ENCODE measurements around the gene DPP10.

DPP10 gene

GRCh38 chr2:114580691-114581090 lies 138.2 kb downstream of the DPP10 start:
- in situ Hi-C loops (cut with MboI; ENCODE audit: low sequenced_read_pairs): no loop called here

GRCh38 chr2:114598329-114598728 lies 155.9 kb downstream of the DPP10 start:
- in situ Hi-C loops (cut with MboI; ENCODE audit: low sequenced_read_pairs): no loop called here

- in situ Hi-C loops (cut with MboI; ENCODE audit: low sequenced_read_pairs): no loop called here
Measured at GRCh38 chr2:114609203-114609602, 166.8 kb downstream of the DPP10 start.

- in situ Hi-C loops (cut with MboI; ENCODE audit: low sequenced_read_pairs): no loop called here
Measured at GRCh38 chr2:114609801-114610200, 167.4 kb downstream of the DPP10 start.

- in situ Hi-C loops (cut with MboI; ENCODE audit: low sequenced_read_pairs): no loop called here
Measured at GRCh38 chr2:114610677-114611076, 168.2 kb downstream of the DPP10 start.

GRCh38 chr2:114614592-114614991 lies 172.2 kb downstream of the DPP10 start:
- in situ Hi-C loops (cut with MboI; ENCODE audit: low sequenced_read_pairs): no loop called here

- in situ Hi-C loops (cut with MboI; ENCODE audit: low sequenced_read_pairs): no loop called here
Measured at GRCh38 chr2:114628481-114628880, 186.0 kb downstream of the DPP10 start.

- in situ Hi-C loops (cut with MboI; ENCODE audit: low sequenced_read_pairs): no loop called here
Measured at GRCh38 chr2:114631146-114631545, 188.7 kb downstream of the DPP10 start.

- in situ Hi-C loops (cut with MboI; ENCODE audit: low sequenced_read_pairs): no loop called here
Measured at GRCh38 chr2:114642166-114642770, 199.8 kb downstream of the DPP10 start.

- in situ Hi-C loops (cut with MboI; ENCODE audit: low sequenced_read_pairs): no loop called here
Measured at GRCh38 chr2:114642988-114643553, 200.6 kb downstream of the DPP10 start.

GRCh38 chr2:114651933-114652332 lies 209.5 kb downstream of the DPP10 start:
- in situ Hi-C loops (cut with MboI; ENCODE audit: low sequenced_read_pairs): no loop called here

- in situ Hi-C loops (cut with MboI; ENCODE audit: low sequenced_read_pairs): no loop called here
Measured at GRCh38 chr2:114659880-114660279, 217.4 kb downstream of the DPP10 start.

- in situ Hi-C loops (cut with MboI; ENCODE audit: low sequenced_read_pairs): no loop called here
Measured at GRCh38 chr2:114661971-114662939, 219.8 kb downstream of the DPP10 start.

GRCh38 chr2:114668415-114668814 lies 226.0 kb downstream of the DPP10 start:
- in situ Hi-C loops (cut with MboI; ENCODE audit: low sequenced_read_pairs): no loop called here

GRCh38 chr2:114683251-114683650 lies 240.8 kb downstream of the DPP10 start:
- in situ Hi-C loops (cut with MboI; ENCODE audit: low sequenced_read_pairs): no loop called here

GRCh38 chr2:114684403-114684802 lies 242.0 kb downstream of the DPP10 start:
- in situ Hi-C loops (cut with MboI; ENCODE audit: low sequenced_read_pairs): no loop called here

- in situ Hi-C loops (cut with MboI; ENCODE audit: low sequenced_read_pairs): no loop called here
Measured at GRCh38 chr2:114685102-114685501, 242.7 kb downstream of the DPP10 start.

- in situ Hi-C loops (cut with MboI; ENCODE audit: low sequenced_read_pairs): no loop called here
Measured at GRCh38 chr2:114688241-114688640, 245.8 kb downstream of the DPP10 start.

GRCh38 chr2:114698520-114698919 lies 256.1 kb downstream of the DPP10 start:
- in situ Hi-C loops (cut with MboI; ENCODE audit: low sequenced_read_pairs): no loop called here

GRCh38 chr2:114699423-114699944 lies 257.0 kb downstream of the DPP10 start:
- in situ Hi-C loops (cut with MboI; ENCODE audit: low sequenced_read_pairs): no loop called here

- in situ Hi-C loops (cut with MboI; ENCODE audit: low sequenced_read_pairs): no loop called here
Measured at GRCh38 chr2:114700440-114700839, 258.0 kb downstream of the DPP10 start.
